CD4-positive, alpha-beta memory T cell (primary cell): ENCODE results near the gene L3MBTL4. TPM values are rescaled to one million over a fixed set of nuclear protein-coding genes. Genes with fewer than 3 reads are reported as not detected.

Source experiments
- CTCF ChIA-PET: fragments of 350-600 bp; sonication (Branson Sonifier 250); formaldehyde crosslinking; loops from one replicate; lab custom pipeline; 2021; ENCODE audit warnings: inconsistent platforms; ENCODE audit not compliant: partially characterized antibody; lab: Charles Lee
- POLR2A ChIA-PET: fragments of 350-600 bp; sonication (Branson Sonifier 250); formaldehyde crosslinking; loops from one replicate; lab custom pipeline; 2021; ENCODE audit not compliant: partially characterized antibody; lab: Charles Lee
- DNase-seq, 5 donors: peaks; one replicate each; pipeline versions ENCODE4 v3.0.0 to v3.0.0-alpha.2; 2020 to 2022; ENCODE audit warnings: mixed read lengths in 1 of 5
- H3K27ac ChIP-seq: one replicate; pipeline ENCODE4 v1.7.0; 2013; ENCODE audit warnings: low read depth, low read length
- H3K27me3 ChIP-seq: 2 replicates; pipeline ENCODE4 v1.7.0; 2013; ENCODE audit warnings: mild to moderate bottlenecking, low read length, moderate library complexity; ENCODE audit not compliant: insufficient read depth
- H3K36me3 ChIP-seq: 2 replicates; pipeline ENCODE4 v1.7.0; 2013; ENCODE audit warnings: mild to moderate bottlenecking, low read length, moderate library complexity; ENCODE audit not compliant: insufficient read depth
- H3K4me1 ChIP-seq: 2 replicates; pipeline ENCODE4 v1.7.0; 2013; ENCODE audit warnings: mild to moderate bottlenecking, low read length, moderate library complexity; ENCODE audit not compliant: insufficient read depth
- H3K4me3 ChIP-seq, 2 donors: one replicate each; pipeline ENCODE4 v1.7.0; 2013; ENCODE audit warnings: low read length in 2 of 2, mild to moderate bottlenecking in 1 of 2
- H3K9me3 ChIP-seq, 2 donors: one replicate each; pipeline ENCODE4 v1.7.0; 2013; ENCODE audit warnings: low read length in 2 of 2, control low read depth in 1 of 2; ENCODE audit not compliant: control insufficient read depth in 1 of 2
- H3K27ac Mint-ChIP-seq, 7 donors: one replicate each; pipeline ENCODE4 v1.8.0; 2020 to 2021; ENCODE audit warnings: mixed read lengths in 7 of 7, mild to moderate bottlenecking in 6 of 7, inconsistent platforms in 3 of 7, moderate library complexity in 3 of 7
- H3K27me3 Mint-ChIP-seq, 2 donors: one replicate each; pipeline ENCODE4 v1.8.0; 2020 to 2021; ENCODE audit warnings: mixed read lengths in 2 of 2
- H3K36me3 Mint-ChIP-seq, 2 donors: one replicate each; pipeline ENCODE4 v1.8.0; 2020 to 2021; ENCODE audit warnings: mixed read lengths in 2 of 2, inconsistent platforms in 1 of 2, mild to moderate bottlenecking in 1 of 2
- H3K4me1 Mint-ChIP-seq, 4 donors: one replicate each; pipeline ENCODE4 v1.8.0; 2020 to 2021; ENCODE audit warnings: mixed read lengths in 4 of 4, mild to moderate bottlenecking in 1 of 4
- H3K4me3 Mint-ChIP-seq, 8 donors: one replicate each; pipeline ENCODE4 v1.8.0; 2020 to 2021; ENCODE audit warnings: mixed read lengths in 8 of 8, mild to moderate bottlenecking in 7 of 8, moderate library complexity in 6 of 8, inconsistent platforms in 3 of 8
- H3K9me3 Mint-ChIP-seq, 8 donors: one replicate each; pipeline ENCODE4 v1.8.0; 2020 to 2021; ENCODE audit warnings: mixed read lengths in 8 of 8, mild to moderate bottlenecking in 5 of 8, inconsistent platforms in 3 of 8, moderate library complexity in 1 of 8
- intact Hi-C: fragments of 100-400 bp; cut with micrococcal nuclease; formaldehyde crosslinking; loops from one replicate; pipeline ENCODE4 v1.15.1; 2023
- polyA plus RNA-seq, 2 donors: library from polyadenylated mRNA; unstranded; fragments of 300-500 nt; fragmentation: Illumina TruSeq; gene quantifications; one replicate each; pipeline ENCODE4 v1.2.3, GENCODE V29; 2021
- total RNA-seq, 2 experiments: library from RNA; stranded (reverse); gene quantifications; one replicate each; pipeline ENCODE4 v1.2.3, GENCODE V29; 2021

L3MBTL4 gene
- total and polyA plus RNA-seq, 4 experiments from 2014 or later: 0.49 to 0.53 TPM; not detected in 2

- no peaks in the 10 kb centered on the region for H3K27me3 Mint-ChIP-seq
- Histone ChIP-seq H3K27me3 (no peaks in the 10 kb centered on the region), H3K36me3 (no peaks in the 10 kb centered on the region), H3K4me1 (no peaks in the 10 kb centered on the region), H3K4me3 (no peak overlapping the region), H3K27ac (no peak overlapping the region), H3K9me3 (no peaks in the 10 kb centered on the region)
- no peaks in the 10 kb centered on the region for H3K4me1 Mint-ChIP-seq
- no peaks in the 10 kb centered on the region for H3K36me3 Mint-ChIP-seq
- no peak overlapping the region for H3K4me3 Mint-ChIP-seq
- no peak overlapping the region for H3K27ac Mint-ChIP-seq
- no peak for DNase-seq
- intact Hi-C loops: no loop called here
- ChIA-PET POLR2A (no interaction called here), CTCF (no interaction called here)
- peaks cover 0 to 5% (median 4%) of the 10 kb centered on the region in 8 donors for H3K9me3 Mint-ChIP-seq
Observed at GRCh38 chr18:6297875-6298274, 116.8 kb downstream of the L3MBTL4 start.

GRCh38 chr18:6294148-6294784 is 120.4 kb downstream of the L3MBTL4 start:
- no peaks in the 10 kb centered on the region for H3K36me3 Mint-ChIP-seq
- Histone ChIP-seq H3K9me3 (no peaks in the 10 kb centered on the region), H3K27me3 (no peaks in the 10 kb centered on the region), H3K27ac (no peak overlapping the region), H3K36me3 (no peaks in the 10 kb centered on the region), H3K4me1 (no peaks in the 10 kb centered on the region), H3K4me3 (no peak overlapping the region)
- ChIA-PET POLR2A (no interaction called here), CTCF (no interaction called here)
- peaks cover 0 to 4% (median under 1%) of the 10 kb centered on the region in 8 donors for H3K9me3 Mint-ChIP-seq
- H3K27ac Mint-ChIP-seq: peak overlapping the region in 1 of 7 donors; percentile 14
- H3K4me1 Mint-ChIP-seq: no peaks in the 10 kb centered on the region
- intact Hi-C loops: no loop called here
- H3K27me3 Mint-ChIP-seq: no peaks in the 10 kb centered on the region
- no peak for DNase-seq
- no peak overlapping the region for H3K4me3 Mint-ChIP-seq

- Histone ChIP-seq H3K4me3 (no peak overlapping the region), H3K27ac (no peak overlapping the region), H3K9me3 (no peaks in the 10 kb centered on the region), H3K36me3 (no peaks in the 10 kb centered on the region), H3K4me1 (no peaks in the 10 kb centered on the region), H3K27me3 (no peaks in the 10 kb centered on the region)
- ChIA-PET CTCF (no interaction called here), POLR2A (no interaction called here)
- Mint-ChIP-seq H3K4me1 (no peaks in the 10 kb centered on the region), H3K9me3 (peaks cover 0 to 7% (median 2%) of the 10 kb centered on the region in 8 donors), H3K27me3 (peaks cover 0 to 1% of the 10 kb centered on the region in 2 donors), H3K4me3 (no peak overlapping the region), H3K27ac (no peak overlapping the region), H3K36me3 (no peaks in the 10 kb centered on the region)
- intact Hi-C loops: no loop called here
- no peak for DNase-seq
Observed at GRCh38 chr18:6289843-6290242, 124.9 kb downstream of the L3MBTL4 start.

- H3K27ac Mint-ChIP-seq: no peak overlapping the region
- peaks cover 0 to 1% of the 10 kb centered on the region in 2 donors for H3K27me3 Mint-ChIP-seq
- ChIA-PET POLR2A (no interaction called here), CTCF (no interaction called here)
- H3K4me3 Mint-ChIP-seq: no peak overlapping the region
- no peaks in the 10 kb centered on the region for H3K36me3 ChIP-seq
- no peak for DNase-seq
- no peak overlapping the region for H3K4me3 ChIP-seq
- no peaks in the 10 kb centered on the region for H3K4me1 Mint-ChIP-seq
- H3K27me3 ChIP-seq: no peaks in the 10 kb centered on the region
- peaks cover 0 to 11% (median 4%) of the 10 kb centered on the region in 8 donors for H3K9me3 Mint-ChIP-seq
- no peaks in the 10 kb centered on the region for H3K9me3 ChIP-seq
- intact Hi-C loops: no loop called here
- no peaks in the 10 kb centered on the region for H3K36me3 Mint-ChIP-seq
- no peaks in the 10 kb centered on the region for H3K4me1 ChIP-seq
- H3K27ac ChIP-seq: no peak overlapping the region
Observed at GRCh38 chr18:6286585-6286984, 128.1 kb downstream of the L3MBTL4 start.

- H3K27me3 Mint-ChIP-seq: peaks cover 0 to 1% of the 10 kb centered on the region in 2 donors
- Histone ChIP-seq H3K9me3 (no peaks in the 10 kb centered on the region), H3K4me3 (no peak overlapping the region), H3K4me1 (no peaks in the 10 kb centered on the region), H3K27me3 (no peaks in the 10 kb centered on the region), H3K36me3 (no peaks in the 10 kb centered on the region), H3K27ac (no peak overlapping the region)
- ChIA-PET CTCF (no interaction called here), POLR2A (no interaction called here)
- no peaks in the 10 kb centered on the region for H3K36me3 Mint-ChIP-seq
- intact Hi-C loops: no loop called here
- no peak for DNase-seq
- H3K4me1 Mint-ChIP-seq: no peaks in the 10 kb centered on the region
- peaks cover 0 to 12% (median 4%) of the 10 kb centered on the region in 8 donors for H3K9me3 Mint-ChIP-seq
- H3K4me3 Mint-ChIP-seq: no peak overlapping the region
- H3K27ac Mint-ChIP-seq: no peak overlapping the region
Observed at GRCh38 chr18:6284761-6285160, 129.9 kb downstream of the L3MBTL4 start.

GRCh38 chr18:6284300-6284699 is 130.4 kb downstream of the L3MBTL4 start:
- POLR2A ChIA-PET: no interaction called here
- intact Hi-C loops: no loop called here
- H3K4me3 Mint-ChIP-seq: no peak overlapping the region
- no peaks in the 10 kb centered on the region for H3K36me3 Mint-ChIP-seq
- CTCF ChIA-PET: no interaction called here
- Histone ChIP-seq H3K27me3 (no peaks in the 10 kb centered on the region), H3K9me3 (no peaks in the 10 kb centered on the region), H3K27ac (no peak overlapping the region), H3K36me3 (no peaks in the 10 kb centered on the region), H3K4me1 (no peaks in the 10 kb centered on the region), H3K4me3 (no peak overlapping the region)
- no peak for DNase-seq
- H3K9me3 Mint-ChIP-seq: peaks cover 0 to 12% (median 4%) of the 10 kb centered on the region in 8 donors
- no peaks in the 10 kb centered on the region for H3K4me1 Mint-ChIP-seq
- no peak overlapping the region for H3K27ac Mint-ChIP-seq
- H3K27me3 Mint-ChIP-seq: peaks cover 0 to 1% of the 10 kb centered on the region in 2 donors

- Mint-ChIP-seq H3K27me3 (peaks cover 0 to 1% of the 10 kb centered on the region in 2 donors), H3K27ac (no peak overlapping the region), H3K4me1 (no peaks in the 10 kb centered on the region), H3K4me3 (no peak overlapping the region), H3K36me3 (no peaks in the 10 kb centered on the region), H3K9me3 (peaks cover 0 to 12% (median 6%) of the 10 kb centered on the region in 8 donors)
- H3K27me3 ChIP-seq: no peaks in the 10 kb centered on the region
- H3K27ac ChIP-seq: no peak overlapping the region
- ChIA-PET CTCF (no interaction called here), POLR2A (no interaction called here)
- H3K9me3 ChIP-seq: no peaks in the 10 kb centered on the region
- no peaks in the 10 kb centered on the region for H3K36me3 ChIP-seq
- no peaks in the 10 kb centered on the region for H3K4me1 ChIP-seq
- no peak overlapping the region for H3K4me3 ChIP-seq
- no peak for DNase-seq
- intact Hi-C loops: no loop called here
Observed at GRCh38 chr18:6281874-6282273, 132.8 kb downstream of the L3MBTL4 start.
